HG03460 (cell line): ENCODE results near the gene SYNGR1.
"Not testable (repeated sequence)": the region's sequence is repeated elsewhere in the genome, so short reads cannot be mapped to it uniquely, and the experiment has no call there.

Experiments
- ATAC-seq: cut with Tn5 transposase; IDR thresholded peaks from one replicate; pipeline ENCODE4 v1.9.1; 2021; ENCODE audit not compliant: unreplicated experiment

The SYNGR1 gene

GRCh38 chr22:39405346-39406085 lies 55.7 kb downstream of the SYNGR1 start:
- no peak for ATAC-seq

GRCh38 chr22:39408173-39408572 lies 58.4 kb downstream of the SYNGR1 start:
- ATAC-seq: no peak

GRCh38 chr22:39408807-39409206 lies 59.0 kb downstream of the SYNGR1 start:
- no peak for ATAC-seq

- ATAC-seq: no peak
These were observed 59.8 kb downstream of the SYNGR1 start for GRCh38 chr22:39409516-39410029.

GRCh38 chr22:39410264-39410663 lies 60.5 kb downstream of the SYNGR1 start:
- no peak for ATAC-seq

- ATAC-seq: not testable (repeated sequence)
These were observed 62.1 kb downstream of the SYNGR1 start for GRCh38 chr22:39411828-39412365.

GRCh38 chr22:39413204-39413603 lies 63.4 kb downstream of the SYNGR1 start:
- not testable (repeated sequence) for ATAC-seq

- no peak for ATAC-seq
These were observed 64.6 kb downstream of the SYNGR1 start for GRCh38 chr22:39414377-39414776.

- ATAC-seq: no peak
These were observed 65.1 kb downstream of the SYNGR1 start for GRCh38 chr22:39414886-39415285.

- ATAC-seq: no peak
These were observed 65.7 kb downstream of the SYNGR1 start for GRCh38 chr22:39415506-39415905.

GRCh38 chr22:39416319-39416718 lies 66.5 kb downstream of the SYNGR1 start:
- no peak for ATAC-seq

GRCh38 chr22:39417641-39418040 lies 67.8 kb downstream of the SYNGR1 start:
- no peak for ATAC-seq

GRCh38 chr22:39418696-39419095 lies 68.9 kb downstream of the SYNGR1 start:
- ATAC-seq: no peak

GRCh38 chr22:39419096-39419495 lies 69.3 kb downstream of the SYNGR1 start:
- no peak for ATAC-seq

- ATAC-seq: no peak
These were observed 70.1 kb downstream of the SYNGR1 start for GRCh38 chr22:39419911-39420310.

- no peak for ATAC-seq
These were observed 71.9 kb downstream of the SYNGR1 start for GRCh38 chr22:39421691-39422090.

- ATAC-seq: no peak
These were observed 72.3 kb downstream of the SYNGR1 start for GRCh38 chr22:39422101-39422500.

GRCh38 chr22:39422721-39423120 lies 72.9 kb downstream of the SYNGR1 start:
- no peak for ATAC-seq

GRCh38 chr22:39423976-39424375 lies 74.2 kb downstream of the SYNGR1 start:
- no peak for ATAC-seq

- no peak for ATAC-seq
These were observed 76.7 kb downstream of the SYNGR1 start for GRCh38 chr22:39426380-39427043.

- no peak for ATAC-seq
These were observed 78.2 kb downstream of the SYNGR1 start for GRCh38 chr22:39427751-39428596.
